CD4-positive, CD25-positive, alpha-beta regulatory T cell (primary cell): ENCODE results near the gene HOXD11. TPM values are rescaled to one million over a fixed set of nuclear protein-coding genes. Genes with fewer than 3 reads are reported as not detected.

Experiments
- ATAC-seq, 2 donors: fragments of 150-1000 bp; cut with Tn5 transposase; one replicate each; pipeline ENCODE4 v1.10.0; 2021; ENCODE audit warnings: low read depth in 2 of 2, moderate number of reproducible peaks in 2 of 2, moderate library complexity in 1 of 2
- DNase-seq, 3 donors: peaks; one replicate each; pipeline versions ENCODE4 v3.0.0 to v3.0.0-alpha.2; 2012 to 2022; ENCODE audit warnings: mixed read lengths in 1 of 3
- H3K27ac ChIP-seq: one replicate; pipeline ENCODE4 v1.7.0; 2013; ENCODE audit warnings: mild to moderate bottlenecking, low read length; ENCODE audit not compliant: insufficient read depth, poor library complexity, severe bottlenecking
- H3K27me3 ChIP-seq: one replicate; pipeline ENCODE4 v1.7.0; 2013; ENCODE audit warnings: low read length; ENCODE audit not compliant: control insufficient read depth, insufficient read depth
- H3K36me3 ChIP-seq: one replicate; pipeline ENCODE4 v1.7.0; 2013; ENCODE audit warnings: mild to moderate bottlenecking, low read length, moderate library complexity; ENCODE audit not compliant: control insufficient read depth, insufficient read depth
- H3K4me1 ChIP-seq: 2 replicates; pipeline ENCODE4 v1.7.0; 2013; ENCODE audit warnings: mild to moderate bottlenecking, low read length; ENCODE audit not compliant: insufficient read depth, control insufficient read depth, poor library complexity, severe bottlenecking
- H3K4me3 ChIP-seq: one replicate; pipeline ENCODE4 v1.7.0; 2013; ENCODE audit warnings: low read depth, mild to moderate bottlenecking, low read length, moderate library complexity
- H3K9me3 ChIP-seq, 2 experiments: 1 replicate in 1 of 2; 2 replicates in 1 of 2; pipeline ENCODE4 v1.7.0; 2013; ENCODE audit warnings: low read length in 2 of 2, mild to moderate bottlenecking in 1 of 2, moderate library complexity in 1 of 2; ENCODE audit not compliant: control insufficient read depth in 2 of 2
- H3K27ac Mint-ChIP-seq, 3 donors: one replicate each; pipeline ENCODE4 v1.8.0; 2020 to 2022; ENCODE audit warnings: mild to moderate bottlenecking in 3 of 3, mixed read lengths in 3 of 3, moderate library complexity in 2 of 3
- H3K27me3 Mint-ChIP-seq: one replicate; pipeline ENCODE4 v1.8.0; 2022; ENCODE audit warnings: mild to moderate bottlenecking, mixed read lengths
- H3K36me3 Mint-ChIP-seq: one replicate; pipeline ENCODE4 v1.8.0; 2020; ENCODE audit warnings: mixed read lengths
- H3K4me1 Mint-ChIP-seq, 4 donors: one replicate each; pipeline ENCODE4 v1.8.0; 2020 to 2022; ENCODE audit warnings: mixed read lengths in 4 of 4, mild to moderate bottlenecking in 1 of 4
- H3K4me3 Mint-ChIP-seq, 4 donors: one replicate each; pipeline ENCODE4 v1.8.0; 2020 to 2022; ENCODE audit warnings: mild to moderate bottlenecking in 4 of 4, mixed read lengths in 4 of 4, moderate library complexity in 3 of 4
- H3K9me3 Mint-ChIP-seq, 7 donors: one replicate each; pipeline ENCODE4 v1.8.0; 2020 to 2022; ENCODE audit warnings: mixed read lengths in 7 of 7, mild to moderate bottlenecking in 3 of 7, moderate library complexity in 2 of 7
- polyA plus RNA-seq, 4 donors: library from polyadenylated mRNA; unstranded; fragments of 300-500 nt; fragmentation: Illumina TruSeq; gene quantifications; one replicate each; pipeline ENCODE4 v1.2.3, GENCODE V29; 2021
- total RNA-seq: library from RNA; stranded (reverse); gene quantifications from one replicate; pipeline ENCODE4 v1.2.3, GENCODE V29; 2022

The HOXD11 gene
- total and polyA plus RNA-seq, 5 donors from 2014 or later: not detected

GRCh38 chr2:176102309-176102866 lies 4.7 kb upstream of the HOXD11 start:
- peak overlapping the region in 2 of 4 donors; percentile 12 to 76 for H3K4me3 Mint-ChIP-seq
- H3K9me3 ChIP-seq: no peaks in the 10 kb centered on the region
- H3K36me3 ChIP-seq: no peaks in the 10 kb centered on the region
- H3K4me1 Mint-ChIP-seq: peaks cover 0 to 31% (median 17%) of the 10 kb centered on the region in 4 donors
- peaks cover 40% of the 10 kb centered on the region for H3K27me3 ChIP-seq
- H3K36me3 Mint-ChIP-seq: no peaks in the 10 kb centered on the region
- H3K4me3 ChIP-seq: no peak overlapping the region
- DNase-seq (no peak), ATAC-seq (no peak)
- no peak overlapping the region for H3K27ac ChIP-seq
- H3K27me3 Mint-ChIP-seq: peaks cover 94% of the 10 kb centered on the region
- peaks cover 0 to 11% (median 0%) of the 10 kb centered on the region in 7 donors for H3K9me3 Mint-ChIP-seq
- H3K4me1 ChIP-seq: peaks cover 14% of the 10 kb centered on the region
- no peak overlapping the region for H3K27ac Mint-ChIP-seq

GRCh38 chr2:176103194-176103593 lies 3.9 kb upstream of the HOXD11 start:
- H3K4me3 Mint-ChIP-seq: peak overlapping the region in 1 of 4 donors; percentile 65

GRCh38 chr2:176103742-176104315 lies 3.3 kb upstream of the HOXD11 start:
- Mint-ChIP-seq H3K27me3 (peaks cover 88% of the 10 kb centered on the region), H3K36me3 (no peaks in the 10 kb centered on the region), H3K4me3 (peak overlapping the region in 1 of 4 donors; percentile 13), H3K9me3 (peaks cover 0 to 13% (median 0%) of the 10 kb centered on the region in 7 donors), H3K27ac (peak overlapping the region in 1 of 3 donors; percentile 51), H3K4me1 (peaks cover 0 to 31% (median 11%) of the 10 kb centered on the region in 4 donors)
- Histone ChIP-seq H3K4me3 (no peak overlapping the region), H3K36me3 (no peaks in the 10 kb centered on the region), H3K27ac (no peak overlapping the region), H3K4me1 (peaks cover 8% of the 10 kb centered on the region), H3K9me3 (no peaks in the 10 kb centered on the region), H3K27me3 (peaks cover 35% of the 10 kb centered on the region)
- DNase-seq (no peak), ATAC-seq (no peak)

More at GRCh38 chr2:176103194-176103593, 3.9 kb upstream of the HOXD11 start:
- H3K36me3 ChIP-seq: no peaks in the 10 kb centered on the region
- Mint-ChIP-seq H3K36me3 (no peaks in the 10 kb centered on the region), H3K27me3 (peaks cover 88% of the 10 kb centered on the region), H3K9me3 (peaks cover 0 to 11% (median 0%) of the 10 kb centered on the region in 7 donors), H3K27ac (no peak overlapping the region), H3K4me1 (peaks cover 0 to 26% (median 11%) of the 10 kb centered on the region in 4 donors)
- H3K4me1 ChIP-seq: peaks cover 8% of the 10 kb centered on the region
- H3K9me3 ChIP-seq: no peaks in the 10 kb centered on the region
- no peak for ATAC-seq
- peaks cover 34% of the 10 kb centered on the region for H3K27me3 ChIP-seq
- no peak for DNase-seq
- no peak overlapping the region for H3K4me3 ChIP-seq
- no peak overlapping the region for H3K27ac ChIP-seq

GRCh38 chr2:176104316-176105077 lies 2.6 kb upstream of the HOXD11 start:
- Mint-ChIP-seq H3K27ac (no peak overlapping the region), H3K9me3 (peaks cover 0 to 16% (median 0%) of the 10 kb centered on the region in 7 donors), H3K27me3 (peaks cover 88% of the 10 kb centered on the region), H3K36me3 (peaks cover 3% of the 10 kb centered on the region), H3K4me3 (peak overlapping the region in 2 of 4 donors; percentile 13 to 43), H3K4me1 (peaks cover 0 to 35% (median 14%) of the 10 kb centered on the region in 4 donors)
- peaks cover 0 to 4% of the 10 kb centered on the region in 2 experiments for H3K9me3 ChIP-seq
- no peak overlapping the region for H3K4me3 ChIP-seq
- peaks cover 8% of the 10 kb centered on the region for H3K4me1 ChIP-seq
- DNase-seq: no peak
- H3K27ac ChIP-seq: no peak overlapping the region
- H3K27me3 ChIP-seq: peaks cover 41% of the 10 kb centered on the region
- ATAC-seq: no peak
- no peaks in the 10 kb centered on the region for H3K36me3 ChIP-seq

- Mint-ChIP-seq H3K27me3 (peaks cover 90% of the 10 kb centered on the region), H3K4me1 (peaks cover 0 to 35% (median 15%) of the 10 kb centered on the region in 4 donors), H3K9me3 (peaks cover 0 to 16% (median 0%) of the 10 kb centered on the region in 7 donors), H3K4me3 (peak overlapping the region in 1 of 4 donors; percentile 43), H3K27ac (no peak overlapping the region), H3K36me3 (peaks cover 4% of the 10 kb centered on the region)
- H3K4me1 ChIP-seq: peaks cover 8% of the 10 kb centered on the region
- peaks cover 44% of the 10 kb centered on the region for H3K27me3 ChIP-seq
- no peaks in the 10 kb centered on the region for H3K36me3 ChIP-seq
- no peak overlapping the region for H3K4me3 ChIP-seq
- peaks cover 0 to 4% of the 10 kb centered on the region in 2 experiments for H3K9me3 ChIP-seq
- DNase-seq (no peak), ATAC-seq (no peak)
- H3K27ac ChIP-seq: no peak overlapping the region
Observed at GRCh38 chr2:176105078-176105729, 1.9 kb upstream of the HOXD11 start.

GRCh38 chr2:176105730-176106580 lies 1.1 kb upstream of the HOXD11 start:
- Mint-ChIP-seq H3K9me3 (peaks cover 0 to 17% (median 0%) of the 10 kb centered on the region in 7 donors), H3K4me3 (peak overlapping the region; percentile 46 to 82 (median 60)), H3K36me3 (peaks cover 4% of the 10 kb centered on the region), H3K27ac (peak overlapping the region in 1 of 3 donors; percentile 59), H3K4me1 (peaks cover 0 to 33% (median 15%) of the 10 kb centered on the region in 4 donors), H3K27me3 (peaks cover 90% of the 10 kb centered on the region)
- DNase-seq: no peak
- no peak overlapping the region for H3K27ac ChIP-seq
- ATAC-seq: no peak
- peaks cover 8% of the 10 kb centered on the region for H3K4me1 ChIP-seq
- peaks cover 0 to 6% of the 10 kb centered on the region in 2 experiments for H3K9me3 ChIP-seq
- H3K4me3 ChIP-seq: no peak overlapping the region
- peaks cover 48% of the 10 kb centered on the region for H3K27me3 ChIP-seq
- H3K36me3 ChIP-seq: no peaks in the 10 kb centered on the region
